SU-DHL-6 (cell line): ENCODE data around the gene FAM25A.
"Not testable (repeated sequence)": the region's sequence is repeated elsewhere in the genome, so short reads cannot be mapped to it uniquely, and the experiment has no call there.

ENCODE experiments used
- EZH2phosphoT487 ChIP-seq: fragments of 200-600 bp; sonication (generic), shearing (Covaris generic); conservative IDR thresholded peaks from 2 replicates; pipeline ENCODE4 v1.6.1; 2018; ENCODE audit warnings: mild to moderate bottlenecking, antibody characterized with exemption, low read length, moderate library complexity, mixed read lengths
- TF ChIP-seq, protein P1 (sequence below): fragments of 200-600 bp; sonication (generic); IDR thresholded peaks from one replicate; pipeline ENCODE4 v1.5.1; 2017; ENCODE audit warnings: antibody characterized with exemption, mild to moderate bottlenecking, low read length, moderate library complexity; ENCODE audit not compliant: insufficient read depth, poor library complexity, severe bottlenecking

DNA sequence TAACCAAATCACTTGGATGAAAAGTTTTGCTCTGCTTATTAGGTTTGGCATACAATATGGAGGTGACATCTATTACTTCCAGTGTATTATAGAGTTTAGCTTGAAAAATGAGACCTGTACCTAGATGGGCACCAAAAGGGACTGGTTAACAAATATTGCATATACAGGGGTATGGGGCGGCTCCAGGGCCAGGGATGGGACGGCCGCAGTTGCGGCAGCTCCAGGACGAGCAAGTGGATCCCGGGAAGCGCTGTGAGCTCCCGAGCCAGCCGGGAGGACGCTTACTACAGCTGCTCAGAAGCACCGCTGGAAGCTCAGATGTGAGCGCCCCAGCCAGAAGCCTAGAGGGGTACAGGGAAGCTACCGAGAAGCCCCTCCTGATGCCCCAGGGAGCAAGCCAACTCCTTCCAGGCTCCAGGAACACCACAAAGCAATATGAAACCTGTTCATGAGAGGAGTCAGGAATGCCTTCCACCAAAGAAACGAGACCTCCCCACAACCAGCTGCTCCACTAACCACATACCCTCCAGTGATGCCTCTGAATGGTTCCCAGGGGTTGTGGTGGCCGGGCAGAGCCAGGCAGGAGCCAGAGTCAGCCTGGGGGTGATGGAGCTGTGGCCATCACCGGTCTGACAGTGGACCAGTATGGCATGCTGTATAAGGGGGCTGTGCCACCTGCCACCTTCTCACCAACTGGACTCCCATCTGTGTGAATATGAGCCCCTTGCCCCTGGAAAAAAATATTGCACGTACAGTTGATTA, 6.8 kb downstream of the FAM25A start:
- TF ChIP-seq, protein P1, sequence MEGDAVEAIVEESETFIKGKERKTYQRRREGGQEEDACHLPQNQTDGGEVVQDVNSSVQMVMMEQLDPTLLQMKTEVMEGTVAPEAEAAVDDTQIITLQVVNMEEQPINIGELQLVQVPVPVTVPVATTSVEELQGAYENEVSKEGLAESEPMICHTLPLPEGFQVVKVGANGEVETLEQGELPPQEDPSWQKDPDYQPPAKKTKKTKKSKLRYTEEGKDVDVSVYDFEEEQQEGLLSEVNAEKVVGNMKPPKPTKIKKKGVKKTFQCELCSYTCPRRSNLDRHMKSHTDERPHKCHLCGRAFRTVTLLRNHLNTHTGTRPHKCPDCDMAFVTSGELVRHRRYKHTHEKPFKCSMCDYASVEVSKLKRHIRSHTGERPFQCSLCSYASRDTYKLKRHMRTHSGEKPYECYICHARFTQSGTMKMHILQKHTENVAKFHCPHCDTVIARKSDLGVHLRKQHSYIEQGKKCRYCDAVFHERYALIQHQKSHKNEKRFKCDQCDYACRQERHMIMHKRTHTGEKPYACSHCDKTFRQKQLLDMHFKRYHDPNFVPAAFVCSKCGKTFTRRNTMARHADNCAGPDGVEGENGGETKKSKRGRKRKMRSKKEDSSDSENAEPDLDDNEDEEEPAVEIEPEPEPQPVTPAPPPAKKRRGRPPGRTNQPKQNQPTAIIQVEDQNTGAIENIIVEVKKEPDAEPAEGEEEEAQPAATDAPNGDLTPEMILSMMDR: not testable (repeated sequence)
- TF ChIP-seq EZH2phosphoT487: not testable (repeated sequence)
